ENCODE measurements around the gene SEC11A.
"Not testable (repeated sequence)": the region's sequence is repeated elsewhere in the genome, so short reads cannot be mapped to it uniquely, and the experiment has no call there.

The SEC11A gene

GRCh38 chr15:84740691-84741090 lies 24.8 kb upstream of the SEC11A start:
- Histone ChIP-seq H3K36me3 (ENCODE audit: control insufficient read depth in 5 of 5, insufficient read depth in 5 of 5, low read length in 5 of 5) (no peaks in the 10 kb centered on the region), H3K4me3 (ENCODE audit: low read depth in 1 of 5, low read length in 5 of 5) (no peak overlapping the region), H3K4me1 (ENCODE audit: control insufficient read depth in 5 of 5, insufficient read depth in 5 of 5, low read length in 5 of 5) (peaks cover 0 to 16% (median 6%) of the 10 kb centered on the region in 5 donors), H3K27me3 (ENCODE audit: control insufficient read depth in 5 of 5, insufficient read depth in 4 of 5, low read length in 5 of 5) (no peaks in the 10 kb centered on the region), H3K9me3 (ENCODE audit: control insufficient read depth in 5 of 5, low read length in 5 of 5) (no peaks in the 10 kb centered on the region), H3K9ac (ENCODE audit: low read length in 5 of 5) (no peak overlapping the region), H3K27ac (ENCODE audit: low read depth, low read length) (no peak overlapping the region)

- H3K9me3 ChIP-seq (ENCODE audit: control insufficient read depth in 5 of 5, low read length in 5 of 5): no peaks in the 10 kb centered on the region
Measured at GRCh38 chr15:84737005-84737404, 21.1 kb upstream of the SEC11A start.

GRCh38 chr15:84736375-84736774 lies 20.4 kb upstream of the SEC11A start:
- Histone ChIP-seq H3K4me1 (ENCODE audit: control insufficient read depth in 5 of 5, insufficient read depth in 5 of 5, low read length in 5 of 5) (peaks cover 0 to 19% (median 6%) of the 10 kb centered on the region in 5 donors), H3K4me3 (ENCODE audit: low read depth in 1 of 5, low read length in 5 of 5) (no peak overlapping the region), H3K9me3 (ENCODE audit: control insufficient read depth in 5 of 5, low read length in 5 of 5) (no peaks in the 10 kb centered on the region), H3K27me3 (ENCODE audit: control insufficient read depth in 5 of 5, insufficient read depth in 4 of 5, low read length in 5 of 5) (no peaks in the 10 kb centered on the region), H3K9ac (ENCODE audit: low read length in 5 of 5) (no peak overlapping the region), H3K36me3 (ENCODE audit: control insufficient read depth in 5 of 5, insufficient read depth in 5 of 5, low read length in 5 of 5) (no peaks in the 10 kb centered on the region), H3K27ac (ENCODE audit: low read depth, low read length) (no peak overlapping the region)

More at GRCh38 chr15:84737005-84737404, 21.1 kb upstream of the SEC11A start:
- no peaks in the 10 kb centered on the region for H3K36me3 ChIP-seq (ENCODE audit: control insufficient read depth in 5 of 5, insufficient read depth in 5 of 5, low read length in 5 of 5)
- no peak overlapping the region for H3K4me3 ChIP-seq (ENCODE audit: low read depth in 1 of 5, low read length in 5 of 5)
- no peak overlapping the region for H3K9ac ChIP-seq (ENCODE audit: low read length in 5 of 5)
- H3K27ac ChIP-seq (ENCODE audit: low read depth, low read length): no peak overlapping the region
- peaks cover 0 to 19% (median 6%) of the 10 kb centered on the region in 5 donors for H3K4me1 ChIP-seq (ENCODE audit: control insufficient read depth in 5 of 5, insufficient read depth in 5 of 5, low read length in 5 of 5)
- H3K27me3 ChIP-seq (ENCODE audit: control insufficient read depth in 5 of 5, insufficient read depth in 4 of 5, low read length in 5 of 5): no peaks in the 10 kb centered on the region

DNA sequence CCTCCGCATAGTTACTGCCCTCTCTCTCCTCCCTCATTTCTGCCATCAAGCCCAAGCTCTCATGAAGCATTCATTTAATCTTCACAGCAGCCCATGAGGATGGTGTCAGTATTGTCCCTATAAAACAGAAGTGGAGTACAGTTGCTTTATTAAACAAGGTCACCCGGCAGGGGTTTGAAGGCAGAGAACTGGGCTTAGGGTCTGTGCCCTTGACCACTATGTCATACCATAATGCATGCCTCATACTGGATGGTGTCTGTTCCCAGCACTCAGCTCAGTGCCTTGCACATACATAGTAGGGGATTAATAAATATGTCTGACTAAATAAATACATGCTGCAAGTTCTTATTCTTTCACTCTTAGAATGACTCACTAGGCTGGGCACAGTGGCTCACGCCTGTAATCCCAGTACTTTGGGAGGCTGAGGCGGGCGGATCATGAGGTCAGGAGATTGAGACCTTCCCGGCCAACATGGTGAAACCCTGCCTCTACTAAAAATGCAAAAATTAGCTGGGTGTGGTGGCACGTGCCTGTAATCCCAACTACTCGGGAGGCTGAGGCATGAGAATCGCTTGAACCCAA lies 19.6 kb upstream of the SEC11A start:
- H3K4me3 ChIP-seq (ENCODE audit: low read depth in 1 of 5, low read length in 5 of 5): peak overlapping the region in 1 of 5 donors; percentile 20
- peaks cover 0 to 18% (median 2%) of the 10 kb centered on the region in 5 donors for H3K4me1 ChIP-seq (ENCODE audit: control insufficient read depth in 5 of 5, insufficient read depth in 5 of 5, low read length in 5 of 5)
- not testable (repeated sequence) for H3K36me3 ChIP-seq (ENCODE audit: control insufficient read depth in 5 of 5, insufficient read depth in 5 of 5, low read length in 5 of 5); H3K27ac ChIP-seq (ENCODE audit: low read depth, low read length); H3K27me3 ChIP-seq (ENCODE audit: control insufficient read depth in 5 of 5, insufficient read depth in 4 of 5, low read length in 5 of 5); H3K9ac ChIP-seq (ENCODE audit: low read length in 5 of 5); H3K9me3 ChIP-seq (ENCODE audit: control insufficient read depth in 5 of 5, low read length in 5 of 5)

DNA sequence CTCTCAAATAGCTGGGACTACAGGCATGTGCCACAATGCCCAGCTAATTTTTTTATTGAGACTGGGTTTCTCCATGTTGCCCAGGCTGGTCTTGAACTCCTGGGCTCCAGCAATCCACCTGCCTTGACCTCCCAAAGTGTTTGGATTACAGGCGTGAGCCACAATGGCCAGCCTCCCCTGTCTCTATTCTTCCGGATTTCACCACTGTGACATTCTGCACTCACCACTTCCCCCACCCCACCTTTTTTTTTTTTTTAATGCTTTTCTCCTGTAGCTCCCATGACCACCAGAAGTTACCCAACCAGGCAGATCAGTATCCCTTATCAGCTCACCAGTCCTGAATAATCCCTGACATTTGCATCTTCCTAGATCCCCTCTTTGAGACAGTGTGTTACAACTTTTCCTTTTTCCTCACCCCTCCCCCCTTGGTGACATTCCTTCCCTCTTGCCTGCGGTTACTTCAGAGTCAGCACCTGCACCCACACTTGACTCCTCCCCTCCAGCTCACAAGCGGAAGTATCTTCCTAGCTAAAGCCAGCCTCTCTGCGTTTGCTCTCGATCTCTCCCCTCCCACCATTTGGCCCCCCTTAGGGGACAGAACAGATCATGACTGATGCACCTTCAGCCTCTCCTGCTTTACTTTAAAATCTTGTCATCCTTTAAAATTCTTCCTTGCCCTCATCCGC lies 19.0 kb upstream of the SEC11A start:
- H3K27me3 ChIP-seq (ENCODE audit: control insufficient read depth in 5 of 5, insufficient read depth in 4 of 5, low read length in 5 of 5): no peaks in the 10 kb centered on the region
- peak overlapping the region in 1 of 5 donors; percentile 20 for H3K4me3 ChIP-seq (ENCODE audit: low read depth in 1 of 5, low read length in 5 of 5)
- peaks cover 0 to 13% (median 0%) of the 10 kb centered on the region in 5 donors for H3K4me1 ChIP-seq (ENCODE audit: control insufficient read depth in 5 of 5, insufficient read depth in 5 of 5, low read length in 5 of 5)
- H3K9ac ChIP-seq (ENCODE audit: low read length in 5 of 5): peak overlapping the region in 1 of 5 donors; percentile 39
- no peaks in the 10 kb centered on the region for H3K36me3 ChIP-seq (ENCODE audit: control insufficient read depth in 5 of 5, insufficient read depth in 5 of 5, low read length in 5 of 5)
- H3K27ac ChIP-seq (ENCODE audit: low read depth, low read length): no peak overlapping the region
- H3K9me3 ChIP-seq (ENCODE audit: control insufficient read depth in 5 of 5, low read length in 5 of 5): no peaks in the 10 kb centered on the region

DNA sequence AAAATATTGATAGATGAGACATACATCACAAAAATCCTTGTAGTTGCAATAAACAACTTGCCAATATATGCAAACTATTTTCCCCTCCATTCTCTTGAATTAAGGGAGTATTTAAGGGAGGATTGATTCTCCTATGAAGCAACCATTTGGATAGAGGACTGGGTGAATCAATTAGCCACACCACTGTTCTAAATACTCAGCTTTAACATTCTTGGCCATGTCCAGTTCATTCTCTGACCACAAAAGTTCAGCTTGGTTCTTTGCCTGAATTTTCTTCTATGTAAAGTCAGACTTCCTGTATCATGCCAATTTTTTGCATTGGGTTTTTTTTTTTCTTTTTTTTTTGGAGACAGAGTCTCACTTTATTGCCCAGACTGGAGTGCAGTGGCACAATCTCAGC lies 15.8 kb upstream of the SEC11A start:
- Histone ChIP-seq H3K4me1 (ENCODE audit: control insufficient read depth in 5 of 5, insufficient read depth in 5 of 5, low read length in 5 of 5) (peaks cover 0 to 13% (median 0%) of the 10 kb centered on the region in 5 donors), H3K27ac (ENCODE audit: low read depth, low read length) (no peak overlapping the region), H3K9me3 (ENCODE audit: control insufficient read depth in 5 of 5, low read length in 5 of 5) (no peaks in the 10 kb centered on the region), H3K36me3 (ENCODE audit: control insufficient read depth in 5 of 5, insufficient read depth in 5 of 5, low read length in 5 of 5) (no peaks in the 10 kb centered on the region), H3K9ac (ENCODE audit: low read length in 5 of 5) (no peak overlapping the region), H3K27me3 (ENCODE audit: control insufficient read depth in 5 of 5, insufficient read depth in 4 of 5, low read length in 5 of 5) (no peaks in the 10 kb centered on the region), H3K4me3 (ENCODE audit: low read depth in 1 of 5, low read length in 5 of 5) (no peak overlapping the region)

DNA sequence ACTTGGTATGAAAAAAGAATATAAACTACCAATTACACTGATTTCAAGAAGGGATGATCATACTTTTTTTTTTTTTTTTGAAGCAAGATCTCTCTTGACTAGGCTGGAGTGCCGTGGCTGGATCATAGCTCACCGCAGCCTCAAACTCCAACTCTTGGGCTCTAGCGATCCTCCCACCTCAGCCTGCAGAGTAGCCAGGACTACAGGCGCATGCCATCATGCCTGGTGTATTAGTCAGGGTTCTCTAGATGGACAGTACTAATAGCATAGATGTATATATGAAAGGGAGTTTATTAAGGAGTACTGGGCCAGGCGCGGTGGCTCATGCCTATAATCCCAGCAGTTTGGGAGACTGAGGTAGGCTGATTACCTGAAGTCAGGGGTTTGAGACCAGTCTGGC lies 11.5 kb upstream of the SEC11A start:
- peaks cover 0 to 10% (median 6%) of the 10 kb centered on the region in 5 donors for H3K4me1 ChIP-seq (ENCODE audit: control insufficient read depth in 5 of 5, insufficient read depth in 5 of 5, low read length in 5 of 5)
- no peaks in the 10 kb centered on the region for H3K27me3 ChIP-seq (ENCODE audit: control insufficient read depth in 5 of 5, insufficient read depth in 4 of 5, low read length in 5 of 5)
- no peak overlapping the region for H3K9ac ChIP-seq (ENCODE audit: low read length in 5 of 5)
- H3K4me3 ChIP-seq (ENCODE audit: low read depth in 1 of 5, low read length in 5 of 5): no peak overlapping the region
- no peaks in the 10 kb centered on the region for H3K36me3 ChIP-seq (ENCODE audit: control insufficient read depth in 5 of 5, insufficient read depth in 5 of 5, low read length in 5 of 5)
- no peak overlapping the region for H3K27ac ChIP-seq (ENCODE audit: low read depth, low read length)
- no peaks in the 10 kb centered on the region for H3K9me3 ChIP-seq (ENCODE audit: control insufficient read depth in 5 of 5, low read length in 5 of 5)

DNA sequence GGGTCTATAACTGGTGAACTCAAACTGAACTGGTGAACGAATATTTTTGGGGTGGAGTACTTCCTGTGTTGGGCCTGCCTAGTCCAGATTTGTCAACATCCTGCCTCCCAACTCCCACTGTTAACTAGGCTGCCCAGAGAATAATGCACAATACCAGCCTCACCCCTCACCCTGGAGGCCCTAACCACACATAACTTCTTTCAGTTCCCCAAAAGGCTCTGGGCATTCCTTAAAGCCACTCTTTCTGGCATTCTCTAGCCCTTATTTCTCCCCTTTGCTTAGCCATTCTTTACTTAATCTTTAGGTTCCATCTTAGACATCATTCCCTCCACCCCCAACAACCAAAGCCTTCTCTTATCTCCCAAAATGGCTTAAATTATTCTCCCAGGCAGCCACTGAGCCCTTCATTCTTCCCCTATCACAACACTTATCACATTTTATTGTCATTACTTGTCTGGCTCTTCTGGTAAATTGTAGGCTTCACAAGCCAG lies 9.1 kb upstream of the SEC11A start:
- Histone ChIP-seq H3K27ac (ENCODE audit: low read depth, low read length) (peak overlapping the region; percentile 2), H3K9me3 (ENCODE audit: control insufficient read depth in 5 of 5, low read length in 5 of 5) (no peaks in the 10 kb centered on the region)

GRCh38 chr15:84722628-84723027 lies 6.7 kb upstream of the SEC11A start:
- H3K27ac ChIP-seq (ENCODE audit: low read depth, low read length): no peak overlapping the region
- H3K36me3 ChIP-seq (ENCODE audit: control insufficient read depth in 5 of 5, insufficient read depth in 5 of 5, low read length in 5 of 5): no peaks in the 10 kb centered on the region
- no peak overlapping the region for H3K4me3 ChIP-seq (ENCODE audit: low read depth in 1 of 5, low read length in 5 of 5)
- H3K4me1 ChIP-seq (ENCODE audit: control insufficient read depth in 5 of 5, insufficient read depth in 5 of 5, low read length in 5 of 5): peaks cover 0 to 10% (median 6%) of the 10 kb centered on the region in 5 donors
- H3K27me3 ChIP-seq (ENCODE audit: control insufficient read depth in 5 of 5, insufficient read depth in 4 of 5, low read length in 5 of 5): no peaks in the 10 kb centered on the region
- H3K9ac ChIP-seq (ENCODE audit: low read length in 5 of 5): no peak overlapping the region
- no peaks in the 10 kb centered on the region for H3K9me3 ChIP-seq (ENCODE audit: control insufficient read depth in 5 of 5, low read length in 5 of 5)

More for the DNA sequence above, 9.1 kb upstream of the SEC11A start:
- Histone ChIP-seq H3K27me3 (ENCODE audit: control insufficient read depth in 5 of 5, insufficient read depth in 4 of 5, low read length in 5 of 5) (no peaks in the 10 kb centered on the region), H3K36me3 (ENCODE audit: control insufficient read depth in 5 of 5, insufficient read depth in 5 of 5, low read length in 5 of 5) (no peaks in the 10 kb centered on the region), H3K9ac (ENCODE audit: low read length in 5 of 5) (no peak overlapping the region), H3K4me3 (ENCODE audit: low read depth in 1 of 5, low read length in 5 of 5) (no peak overlapping the region), H3K4me1 (ENCODE audit: control insufficient read depth in 5 of 5, insufficient read depth in 5 of 5, low read length in 5 of 5) (peaks cover 0 to 10% (median 6%) of the 10 kb centered on the region in 5 donors)

DNA sequence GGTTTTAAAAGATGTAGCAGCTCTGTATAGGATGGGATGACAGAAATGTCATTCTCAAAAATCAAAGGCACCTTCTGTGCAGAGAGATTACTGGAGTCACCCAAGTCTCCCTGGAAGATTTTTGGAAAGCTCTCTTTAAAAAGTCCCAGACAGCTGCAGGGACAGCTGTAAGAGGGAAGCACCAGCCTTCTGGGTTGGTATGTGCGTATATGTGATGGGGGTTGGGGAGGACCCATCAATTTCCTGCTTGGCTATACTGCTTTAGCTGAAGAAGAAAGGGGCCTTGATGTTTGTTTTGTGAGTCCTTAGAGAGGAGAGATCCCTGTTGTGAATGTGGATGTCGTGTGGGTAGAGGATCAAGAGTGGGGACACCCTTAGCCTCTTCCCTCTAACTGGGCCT lies 5.4 kb upstream of the SEC11A start:
- H3K4me3 ChIP-seq (ENCODE audit: low read depth in 1 of 5, low read length in 5 of 5): no peak overlapping the region
- no peaks in the 10 kb centered on the region for H3K27me3 ChIP-seq (ENCODE audit: control insufficient read depth in 5 of 5, insufficient read depth in 4 of 5, low read length in 5 of 5)
- peaks cover 0 to 19% (median 11%) of the 10 kb centered on the region in 5 donors for H3K4me1 ChIP-seq (ENCODE audit: control insufficient read depth in 5 of 5, insufficient read depth in 5 of 5, low read length in 5 of 5)
- no peaks in the 10 kb centered on the region for H3K36me3 ChIP-seq (ENCODE audit: control insufficient read depth in 5 of 5, insufficient read depth in 5 of 5, low read length in 5 of 5)
- no peak overlapping the region for H3K9ac ChIP-seq (ENCODE audit: low read length in 5 of 5)
- no peaks in the 10 kb centered on the region for H3K9me3 ChIP-seq (ENCODE audit: control insufficient read depth in 5 of 5, low read length in 5 of 5)
- H3K27ac ChIP-seq (ENCODE audit: low read depth, low read length): no peak overlapping the region

Measured in subcutaneous abdominal adipose tissue (tissue), 5 donors.